Measurements from ENCODE around the gene KIRREL3. TPM values are rescaled to one million over a fixed set of nuclear protein-coding genes. Genes with fewer than 3 reads are reported as not detected.

The KIRREL3 gene
- total and polyA plus RNA-seq, 10 donors, result 0.50 to 5.4 (median 2.0) TPM

GRCh38 chr11:126996036-126996804, 4.3 kb downstream of the KIRREL3 start:
- Histone ChIP-seq H3K27ac (no peak overlapping the region), H3K9me3 (no peaks in the 10 kb centered on the region), H3K4me1 (peaks cover 0 to 13% (median 5%) of the 10 kb centered on the region in 6 donors), H3K27me3 (replicated peaks in 1 of 7) (peaks cover 0 to 60% (median 35%) of the 10 kb centered on the region in 7 donors), H3K4me3 (no peak overlapping the region), H3K36me3 (no peaks in the 10 kb centered on the region)
- intact Hi-C loops (cut with DNase I; ENCODE audit: low total_unique reads), result no loop called here
- WGBS, 5 donors, result 56 to 71% (median 66%) methylated on average over 4 of the region's 4 CpGs
- DNase-seq, result no peak
- TF ChIP-seq CTCF (IDR thresholded peaks at IDR 0.05 in 8 of 11, conservative IDR thresholded peaks at IDR 0.05 in 3 of 11), result no peak
- no peak for TF ChIP-seq POLR2AphosphoS5 (IDR thresholded peaks at IDR 0.05)
- no peak for TF ChIP-seq POLR2A (IDR thresholded peaks at IDR 0.05)

DNA sequence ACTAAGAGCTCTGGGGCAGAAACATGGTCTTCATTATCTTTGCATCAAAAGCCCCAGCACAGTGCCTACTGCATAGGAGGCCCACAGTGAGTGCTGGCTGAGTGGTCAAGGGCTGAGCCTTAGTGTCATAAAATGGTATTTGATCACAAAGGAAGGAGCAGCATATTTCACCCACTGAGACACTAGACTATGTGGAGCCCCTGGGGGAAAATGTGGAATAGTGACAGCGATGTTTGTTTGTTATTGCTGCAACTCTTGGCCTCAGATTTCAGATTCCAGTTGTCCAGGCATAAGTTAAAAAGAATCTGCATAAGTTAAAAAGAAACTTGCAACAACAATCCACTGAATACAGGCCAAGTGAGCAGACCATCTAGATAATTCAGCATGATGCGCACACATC, 7.0 kb downstream of the KIRREL3 start:
- intact Hi-C loops (cut with DNase I; ENCODE audit: low total_unique reads), result loop anchor here (5.0 kb wide), 1 partner anchor 276 kb away; no protein-coding TSS in a partner anchor
- Histone ChIP-seq H3K27ac (no peak overlapping the region), H3K4me1 (peaks cover 0 to 9% (median 3%) of the 10 kb centered on the region in 6 donors), H3K4me3 (no peak overlapping the region), H3K36me3 (no peaks in the 10 kb centered on the region), H3K9me3 (no peaks in the 10 kb centered on the region), H3K27me3 (replicated peaks in 1 of 7) (peaks cover 0 to 51% (median 19%) of the 10 kb centered on the region in 7 donors)
- no peak for TF ChIP-seq CTCF (IDR thresholded peaks at IDR 0.05 in 8 of 11, conservative IDR thresholded peaks at IDR 0.05 in 3 of 11)
- no peak for TF ChIP-seq POLR2AphosphoS5 (IDR thresholded peaks at IDR 0.05)
- TF ChIP-seq POLR2A (IDR thresholded peaks at IDR 0.05), result no peak
- DNase-seq, result no peak
- WGBS, 5 donors, result 85 to 96% (median 94%) methylated on average over 2 of the region's 2 CpGs

GRCh38 chr11:126992804-126993111, 7.8 kb downstream of the KIRREL3 start:
- peaks cover 0 to 43% (median 12%) of the 10 kb centered on the region in 7 donors for H3K27me3 ChIP-seq (replicated peaks in 1 of 7)
- no peaks in the 10 kb centered on the region for H3K36me3 ChIP-seq

GRCh38 chr11:126992065-126992803, 8.3 kb downstream of the KIRREL3 start:
- Histone ChIP-seq H3K4me1 (peaks cover 0 to 9% (median 3%) of the 10 kb centered on the region in 6 donors), H3K27me3 (replicated peaks in 1 of 7) (peaks cover 0 to 37% (median 10%) of the 10 kb centered on the region in 7 donors), H3K4me3 (no peak overlapping the region), H3K27ac (no peak overlapping the region), H3K36me3 (no peaks in the 10 kb centered on the region), H3K9me3 (no peaks in the 10 kb centered on the region)
- intact Hi-C loops (cut with DNase I; ENCODE audit: low total_unique reads), result loop anchor here (5.0 kb wide), 1 partner anchor 275 kb away; no protein-coding TSS in a partner anchor
- DNase-seq, result no peak
- 75 to 87% (median 80%) methylated on average over 6 of the region's 6 CpGs for WGBS, 5 donors
- no peak for TF ChIP-seq POLR2A (IDR thresholded peaks at IDR 0.05)
- no peak for TF ChIP-seq POLR2AphosphoS5 (IDR thresholded peaks at IDR 0.05)
- no peak for TF ChIP-seq CTCF (IDR thresholded peaks at IDR 0.05 in 8 of 11, conservative IDR thresholded peaks at IDR 0.05 in 3 of 11)

More at GRCh38 chr11:126992804-126993111, 7.8 kb downstream of the KIRREL3 start:
- no peak overlapping the region for H3K4me3 ChIP-seq
- 56 to 83% (median 70%) methylated on average over 2 of the region's 2 CpGs for WGBS, 5 donors
- no peak overlapping the region for H3K27ac ChIP-seq
- peaks cover 0 to 9% (median 3%) of the 10 kb centered on the region in 6 donors for H3K4me1 ChIP-seq
- TF ChIP-seq POLR2A (IDR thresholded peaks at IDR 0.05), result no peak
- no peak for DNase-seq
- intact Hi-C loops (cut with DNase I; ENCODE audit: low total_unique reads), result loop anchor here (5.0 kb wide), 1 partner anchor 275 kb away; no protein-coding TSS in a partner anchor
- no peaks in the 10 kb centered on the region for H3K9me3 ChIP-seq
